ENCODE data around the gene CRYL1. TPM values are rescaled to one million over a fixed set of nuclear protein-coding genes. Genes with fewer than 3 reads are reported as not detected.
A peak's percentile ranks its signal among the peaks of the same experiment; 100 is the strongest.

Gene CRYL1
- total RNA-seq, 3 donors from 2014 or later (not counting 1 experiment from before 2014, with no cell fraction given) = 13.4 to 15.8 (median 14.9) TPM

DNA sequence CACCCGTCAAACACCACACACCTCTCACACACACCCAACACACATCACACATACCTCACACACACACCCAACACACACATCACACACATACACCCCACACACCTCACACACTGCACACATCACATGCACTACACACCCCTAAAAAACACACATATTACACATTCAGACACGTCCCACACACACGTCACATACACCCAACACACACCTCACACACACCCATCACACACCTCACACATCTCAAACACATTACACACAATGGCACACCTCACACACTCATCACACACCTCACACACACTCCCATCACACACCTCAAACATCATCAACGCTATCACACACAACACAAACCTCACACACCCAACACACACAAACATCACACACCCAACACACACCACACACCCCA is 133.1 kb downstream of the CRYL1 start:
- H3K9me3 Mint-ChIP-seq = peaks cover 4% of the 10 kb centered on the region in 2 donors
- peaks cover 5 to 11% of the 10 kb centered on the region in 2 donors for H3K4me1 Mint-ChIP-seq
- H3K27ac Mint-ChIP-seq = no peak overlapping the region
- Histone ChIP-seq H3K9me3 (ENCODE audit: control insufficient read depth, insufficient read depth, low read length) (no peaks in the 10 kb centered on the region), H3K4me3 (ENCODE audit: low read length) (no peak overlapping the region), H3K27ac (ENCODE audit: low read length) (no peak overlapping the region), H3K36me3 (ENCODE audit: control insufficient read depth, insufficient read depth, low read length) (no peaks in the 10 kb centered on the region), H3K27me3 (ENCODE audit: control insufficient read depth, insufficient read depth, low read length) (no peaks in the 10 kb centered on the region), H3K4me1 (ENCODE audit: control insufficient read depth, insufficient read depth, low read length) (no peaks in the 10 kb centered on the region)
- ATAC-seq (peak in 1 of 3 donors; percentile 8), DNase-seq (no peak)
- no peak overlapping the region for H3K4me3 Mint-ChIP-seq
- 98% methylated on average over 4 of the region's 4 CpGs for WGBS (ENCODE audit: insufficient coverage)
- H3K36me3 Mint-ChIP-seq = no peaks in the 10 kb centered on the region
- TF ChIP-seq, protein P1, sequence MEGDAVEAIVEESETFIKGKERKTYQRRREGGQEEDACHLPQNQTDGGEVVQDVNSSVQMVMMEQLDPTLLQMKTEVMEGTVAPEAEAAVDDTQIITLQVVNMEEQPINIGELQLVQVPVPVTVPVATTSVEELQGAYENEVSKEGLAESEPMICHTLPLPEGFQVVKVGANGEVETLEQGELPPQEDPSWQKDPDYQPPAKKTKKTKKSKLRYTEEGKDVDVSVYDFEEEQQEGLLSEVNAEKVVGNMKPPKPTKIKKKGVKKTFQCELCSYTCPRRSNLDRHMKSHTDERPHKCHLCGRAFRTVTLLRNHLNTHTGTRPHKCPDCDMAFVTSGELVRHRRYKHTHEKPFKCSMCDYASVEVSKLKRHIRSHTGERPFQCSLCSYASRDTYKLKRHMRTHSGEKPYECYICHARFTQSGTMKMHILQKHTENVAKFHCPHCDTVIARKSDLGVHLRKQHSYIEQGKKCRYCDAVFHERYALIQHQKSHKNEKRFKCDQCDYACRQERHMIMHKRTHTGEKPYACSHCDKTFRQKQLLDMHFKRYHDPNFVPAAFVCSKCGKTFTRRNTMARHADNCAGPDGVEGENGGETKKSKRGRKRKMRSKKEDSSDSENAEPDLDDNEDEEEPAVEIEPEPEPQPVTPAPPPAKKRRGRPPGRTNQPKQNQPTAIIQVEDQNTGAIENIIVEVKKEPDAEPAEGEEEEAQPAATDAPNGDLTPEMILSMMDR (IDR thresholded peaks at IDR 0.05) = no peak
- intact Hi-C loops (cut with micrococcal nuclease) = no loop called here
- no peaks in the 10 kb centered on the region for H3K27me3 Mint-ChIP-seq (ENCODE audit: low read depth in 2 of 2)

DNA sequence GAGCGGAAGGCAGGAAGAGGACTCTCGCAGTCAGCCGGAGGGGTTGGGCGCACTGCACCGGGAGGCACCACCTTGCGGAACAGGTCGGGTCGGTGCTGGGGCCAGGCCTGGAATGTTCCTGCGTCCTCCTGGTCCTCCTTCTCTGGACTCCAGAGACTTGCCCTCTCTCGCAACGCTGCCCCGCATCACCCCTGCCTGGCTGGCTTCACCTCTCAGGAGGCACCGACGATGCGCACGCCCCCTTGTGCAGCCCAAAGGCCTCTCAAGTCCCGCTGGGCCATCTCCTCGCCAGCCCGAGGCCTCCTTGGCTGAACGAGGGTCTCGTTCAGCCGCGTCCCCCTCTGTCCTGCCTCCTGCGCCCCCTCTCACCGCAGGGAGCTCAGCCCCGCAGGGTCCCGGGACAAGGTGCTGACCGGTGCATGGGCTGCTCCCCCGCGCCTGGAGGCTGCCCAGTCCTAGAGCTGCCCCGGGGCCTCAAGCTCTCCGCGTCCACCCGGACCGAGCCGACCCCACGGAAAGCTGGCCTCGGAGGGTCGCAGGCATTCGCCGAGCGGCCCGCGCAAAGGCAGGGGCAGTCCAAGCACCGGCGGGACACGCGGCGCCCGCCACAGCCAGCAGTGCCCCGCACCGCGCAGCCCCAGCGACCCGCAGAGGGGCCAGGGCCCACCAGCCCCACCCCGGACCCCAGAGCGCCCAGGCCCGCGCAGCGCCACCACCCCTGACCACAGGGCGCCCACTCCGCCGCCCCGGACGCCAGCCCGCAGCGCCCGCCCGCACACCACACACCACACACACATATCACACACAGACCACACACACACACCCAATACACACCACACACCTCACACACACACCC is 133.8 kb downstream of the CRYL1 start:
- intact Hi-C loops (cut with micrococcal nuclease) = no loop called here
- no peak overlapping the region for H3K27ac Mint-ChIP-seq
- Histone ChIP-seq H3K36me3 (ENCODE audit: control insufficient read depth, insufficient read depth, low read length) (no peaks in the 10 kb centered on the region), H3K4me3 (ENCODE audit: low read length) (no peak overlapping the region), H3K9me3 (ENCODE audit: control insufficient read depth, insufficient read depth, low read length) (no peaks in the 10 kb centered on the region), H3K27me3 (ENCODE audit: control insufficient read depth, insufficient read depth, low read length) (no peaks in the 10 kb centered on the region), H3K4me1 (ENCODE audit: control insufficient read depth, insufficient read depth, low read length) (no peaks in the 10 kb centered on the region), H3K27ac (ENCODE audit: low read length) (no peak overlapping the region)
- no peaks in the 10 kb centered on the region for H3K27me3 Mint-ChIP-seq (ENCODE audit: low read depth in 2 of 2)
- peaks cover 3% of the 10 kb centered on the region in 2 donors for H3K9me3 Mint-ChIP-seq
- no peaks in the 10 kb centered on the region for H3K36me3 Mint-ChIP-seq
- ATAC-seq (no peak), DNase-seq (no peak)
- 97% methylated on average over 69 of the region's 69 CpGs for WGBS (ENCODE audit: insufficient coverage)
- TF ChIP-seq, protein P1 (IDR thresholded peaks at IDR 0.05) = no peak
- no peak overlapping the region for H3K4me3 Mint-ChIP-seq
- H3K4me1 Mint-ChIP-seq = peaks cover 9 to 10% of the 10 kb centered on the region in 2 donors

DNA sequence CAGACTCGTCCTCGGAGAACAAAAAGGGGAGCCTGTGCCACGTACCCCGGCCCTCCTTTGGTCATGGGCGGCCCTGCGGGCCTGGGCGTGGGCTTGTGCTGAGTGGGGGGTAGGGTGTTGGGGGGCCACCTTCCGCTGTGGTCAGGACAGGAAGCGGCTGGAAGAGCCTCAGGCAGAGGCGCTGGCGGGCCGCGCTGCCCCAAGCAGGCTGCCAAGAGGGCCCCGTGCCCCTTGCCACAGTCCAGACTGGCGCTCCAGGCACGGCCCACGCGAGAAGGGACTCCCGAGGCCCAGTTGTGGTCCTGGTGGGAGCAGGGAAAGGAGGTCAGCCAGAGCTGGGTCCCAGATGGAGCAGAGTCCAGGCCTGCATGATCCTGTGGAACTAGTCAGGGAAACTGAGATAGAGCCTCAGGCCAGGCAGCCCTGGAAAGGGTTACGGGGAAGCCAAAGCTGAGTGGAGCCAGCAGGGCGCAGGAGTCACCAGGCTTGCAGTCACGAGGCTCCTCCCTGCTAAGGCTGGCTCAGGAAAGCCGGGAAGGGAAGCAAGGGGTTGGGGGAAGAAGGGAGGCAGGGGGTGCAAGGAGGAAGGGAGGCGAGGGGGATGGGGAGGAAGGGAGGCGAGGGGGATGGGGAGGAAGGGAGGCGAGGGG is 135.0 kb downstream of the CRYL1 start:
- Mint-ChIP-seq H3K36me3 (no peaks in the 10 kb centered on the region), H3K9me3 (no peaks in the 10 kb centered on the region), H3K4me3 (no peak overlapping the region), H3K27ac (no peak overlapping the region), H3K4me1 (peaks cover 5 to 10% of the 10 kb centered on the region in 2 donors), H3K27me3 (ENCODE audit: low read depth in 2 of 2) (no peaks in the 10 kb centered on the region)
- WGBS (ENCODE audit: insufficient coverage) = 85% methylated on average over 26 of the region's 26 CpGs
- ATAC-seq (no peak), DNase-seq (no peak)
- Histone ChIP-seq H3K36me3 (ENCODE audit: control insufficient read depth, insufficient read depth, low read length) (no peaks in the 10 kb centered on the region), H3K4me1 (ENCODE audit: control insufficient read depth, insufficient read depth, low read length) (no peaks in the 10 kb centered on the region), H3K9me3 (ENCODE audit: control insufficient read depth, insufficient read depth, low read length) (no peaks in the 10 kb centered on the region), H3K4me3 (ENCODE audit: low read length) (no peak overlapping the region), H3K27ac (ENCODE audit: low read length) (no peak overlapping the region), H3K27me3 (ENCODE audit: control insufficient read depth, insufficient read depth, low read length) (no peaks in the 10 kb centered on the region)
- TF ChIP-seq, protein P1 (IDR thresholded peaks at IDR 0.05) = no peak
- intact Hi-C loops (cut with micrococcal nuclease) = no loop called here

All from natural killer cell (primary cell).